Muscle layer of duodenum (tissue), 2 donors: ENCODE results near the gene MAP1LC3B.
"Not testable (repeated sequence)": the region's sequence is repeated elsewhere in the genome, so short reads cannot be mapped to it uniquely, and the experiment has no call there.

Experiments used
- H3K27ac ChIP-seq: one replicate; pipeline ENCODE4 v1.7.0; 2013; ENCODE audit warnings: mild to moderate bottlenecking, low read length
- H3K27me3 ChIP-seq: one replicate; pipeline ENCODE4 v1.7.0; 2013; ENCODE audit warnings: low read depth, mild to moderate bottlenecking, control low read depth, low read length
- H3K36me3 ChIP-seq, 2 donors: one replicate each; pipeline ENCODE4 v1.7.0; 2013; ENCODE audit warnings: low read length in 2 of 2, control low read depth in 1 of 2, mild to moderate bottlenecking in 1 of 2; ENCODE audit not compliant: insufficient read depth in 2 of 2, control insufficient read depth in 1 of 2
- H3K4me1 ChIP-seq, 2 donors: one replicate each; pipeline ENCODE4 v1.7.0; 2013; ENCODE audit warnings: low read length in 2 of 2, mild to moderate bottlenecking in 2 of 2, control low read depth in 1 of 2, moderate library complexity in 1 of 2; ENCODE audit not compliant: insufficient read depth in 2 of 2, control insufficient read depth in 1 of 2
- H3K4me3 ChIP-seq, 2 donors: one replicate each; pipeline ENCODE4 v1.7.0; 2013; ENCODE audit warnings: low read length in 2 of 2, low read depth in 1 of 2, mild to moderate bottlenecking in 1 of 2
- H3K9me3 ChIP-seq, 2 donors: one replicate each; pipeline ENCODE4 v1.7.0; 2013; ENCODE audit warnings: low read length in 2 of 2, control low read depth in 1 of 2, mild to moderate bottlenecking in 1 of 2; ENCODE audit not compliant: control insufficient read depth in 1 of 2
- donor health status: healthy.

The MAP1LC3B gene

GRCh38 chr16:87383505-87384161 is 8.5 kb upstream of the MAP1LC3B start, which contains the start of gene FBXO31:
TSS of gene FBXO31 (minus strand) at chr16:87383776. CDS start at chr16:87383744, 32 bp downstream.
- Histone ChIP-seq H3K27me3 (no peaks in the 10 kb centered on the region), H3K9me3 (no peaks in the 10 kb centered on the region), H3K4me1 (peaks cover 7 to 48% of the 10 kb centered on the region in 2 donors), H3K4me3 (peak within 1 kb of the TSS; percentile 64 to 80), H3K27ac (peak within 1 kb of the TSS; percentile 80), H3K36me3 (peaks cover 0 to 6% of the 10 kb centered on the region in 2 donors)

- Histone ChIP-seq H3K4me1 (peaks cover 7 to 43% of the 10 kb centered on the region in 2 donors), H3K36me3 (peaks cover 0 to 6% of the 10 kb centered on the region in 2 donors), H3K27ac (peak overlapping the region; percentile 80), H3K9me3 (no peaks in the 10 kb centered on the region), H3K27me3 (no peaks in the 10 kb centered on the region), H3K4me3 (peak overlapping the region; percentile 64 to 80)
Observed at GRCh38 chr16:87384162-87384874, 7.8 kb upstream of the MAP1LC3B start.

GRCh38 chr16:87384875-87385167 is 7.3 kb upstream of the MAP1LC3B start:
- H3K27me3 ChIP-seq, H3K36me3 ChIP-seq, H3K9me3 ChIP-seq, H3K27ac ChIP-seq: not testable (repeated sequence)
- Histone ChIP-seq H3K4me1 (peaks cover 7 to 42% of the 10 kb centered on the region in 2 donors), H3K4me3 (peak overlapping the region; percentile 64 to 80)

GRCh38 chr16:87387942-87388817 is 4.0 kb upstream of the MAP1LC3B start:
- H3K4me3 ChIP-seq, result peak overlapping the region; percentile 24
- H3K27ac ChIP-seq, result peak overlapping the region; percentile 95
- no peaks in the 10 kb centered on the region for H3K27me3 ChIP-seq
- peaks cover 0 to 10% of the 10 kb centered on the region in 2 donors for H3K36me3 ChIP-seq
- peaks cover 10 to 24% of the 10 kb centered on the region in 2 donors for H3K4me1 ChIP-seq
- H3K9me3 ChIP-seq, result no peaks in the 10 kb centered on the region

- peak overlapping the region; percentile 24 for H3K4me3 ChIP-seq
- H3K27ac ChIP-seq, result peak overlapping the region; percentile 95
- no peaks in the 10 kb centered on the region for H3K27me3 ChIP-seq
- peaks cover 0 to 10% of the 10 kb centered on the region in 2 donors for H3K36me3 ChIP-seq
- no peaks in the 10 kb centered on the region for H3K9me3 ChIP-seq
- H3K4me1 ChIP-seq, result peaks cover 15 to 28% of the 10 kb centered on the region in 2 donors
Observed at GRCh38 chr16:87388818-87389134, 3.4 kb upstream of the MAP1LC3B start.

GRCh38 chr16:87389245-87389644 is 2.9 kb upstream of the MAP1LC3B start:
- Histone ChIP-seq H3K9me3 (no peaks in the 10 kb centered on the region), H3K36me3 (peaks cover 0 to 10% of the 10 kb centered on the region in 2 donors), H3K4me1 (peaks cover 20 to 32% of the 10 kb centered on the region in 2 donors), H3K4me3 (no peak overlapping the region), H3K27ac (peak overlapping the region; percentile 19), H3K27me3 (no peaks in the 10 kb centered on the region)

- peaks cover 24 to 32% of the 10 kb centered on the region in 2 donors for H3K4me1 ChIP-seq
- not testable (repeated sequence) for H3K9me3 ChIP-seq, H3K4me3 ChIP-seq, H3K27me3 ChIP-seq, H3K27ac ChIP-seq
- H3K36me3 ChIP-seq, result peaks cover 0 to 10% of the 10 kb centered on the region in 2 donors
Observed at GRCh38 chr16:87389914-87390313, 2.2 kb upstream of the MAP1LC3B start.

- H3K4me1 ChIP-seq, result peaks cover 24 to 32% of the 10 kb centered on the region in 2 donors
- peak overlapping the region; percentile 30 to 75 for H3K4me3 ChIP-seq
- H3K27ac ChIP-seq, result peak overlapping the region; percentile 91
- H3K27me3 ChIP-seq, result no peaks in the 10 kb centered on the region
- H3K9me3 ChIP-seq, result no peaks in the 10 kb centered on the region
- peaks cover 0 to 10% of the 10 kb centered on the region in 2 donors for H3K36me3 ChIP-seq
Observed at GRCh38 chr16:87390641-87391323, 1.4 kb upstream of the MAP1LC3B start.

GRCh38 chr16:87391324-87391949 is 699 bp upstream of the MAP1LC3B start:
- Histone ChIP-seq H3K4me1 (peaks cover 24 to 32% of the 10 kb centered on the region in 2 donors), H3K36me3 (peaks cover 0 to 10% of the 10 kb centered on the region in 2 donors), H3K4me3 (peak overlapping the region; percentile 30 to 75), H3K27me3 (no peaks in the 10 kb centered on the region), H3K27ac (peak overlapping the region; percentile 91), H3K9me3 (no peaks in the 10 kb centered on the region)

GRCh38 chr16:87392821-87393679 is 914 bp downstream of the MAP1LC3B start:
- peak overlapping the region; percentile 91 to 95 for H3K4me3 ChIP-seq
- peaks cover 19 to 22% of the 10 kb centered on the region in 2 donors for H3K4me1 ChIP-seq
- H3K27ac ChIP-seq, result peak overlapping the region; percentile 93
- no peaks in the 10 kb centered on the region for H3K27me3 ChIP-seq
- H3K36me3 ChIP-seq, result peaks cover 0 to 6% of the 10 kb centered on the region in 2 donors
- H3K9me3 ChIP-seq, result no peaks in the 10 kb centered on the region
